Cardiac atrium fibroblast (primary cell): Measurements from ENCODE around the gene PNLIP. TPM values are rescaled to one million over a fixed set of nuclear protein-coding genes. Genes with fewer than 3 reads are reported as not detected.

Experiments
- total RNA-seq: library from RNA; depleted of rRNA; stranded (reverse); fragments of >200 nt; gene quantifications from 2 replicates; pipeline ENCODE4 v1.2.3, GENCODE V29; 2015

PNLIP gene
- total RNA-seq = not detected in 2 replicates

GRCh38 chr10:116545756-116546155 is at the start of gene PNLIP:
TSS of gene PNLIP (plus strand) at chr10:116545931. CDS start at chr10:116546093, 162 bp downstream.

GRCh38 chr10:116590590-116591444 is 45.1 kb downstream of the PNLIP start, which contains the start of gene PNLIPRP1:
TSS of gene PNLIPRP1 (plus strand) at chr10:116590959. CDS start at chr10:116591130, 171 bp downstream.

Other genes starting within 250 kb of the PNLIP start
- gene CCDC172, start 221.5 kb upstream of the PNLIP start, total RNA-seq = not detected in 2 replicates
- not detected in 2 replicates for gene PNLIPRP3, start 118.1 kb upstream of the PNLIP start, total RNA-seq
- not detected in 2 replicates for gene PNLIPRP1, start 45.0 kb downstream of the PNLIP start, total RNA-seq
- gene PNLIPRP2, start 75.0 kb downstream of the PNLIP start, total RNA-seq = not detected in 2 replicates
- 1.6 and 4.2 TPM in 2 replicates for gene HSPA12A, start 196.6 kb downstream of the PNLIP start, total RNA-seq